ENCODE results near the gene DROSHA.

DROSHA gene

GRCh38 chr5:31530541-31531265, 1.2 kb downstream of the DROSHA start:
- no peak for DNase-seq

- DNase-seq = no peak
Observed at GRCh38 chr5:31523041-31523440, 8.9 kb downstream of the DROSHA start.

- DNase-seq = no peak
Observed at GRCh38 chr5:31516802-31517201, 15.1 kb downstream of the DROSHA start.

GRCh38 chr5:31511305-31511704, 20.6 kb downstream of the DROSHA start:
- DNase-seq = no peak

- DNase-seq = no peak
Observed at GRCh38 chr5:31504529-31504928, 27.4 kb downstream of the DROSHA start.

- no peak for DNase-seq
Observed at GRCh38 chr5:31502506-31502905, 29.4 kb downstream of the DROSHA start.

GRCh38 chr5:31500256-31500655, 31.6 kb downstream of the DROSHA start:
- DNase-seq = no peak

GRCh38 chr5:31496891-31497290, 35.0 kb downstream of the DROSHA start:
- DNase-seq = no peak

- DNase-seq = no peak
Observed at GRCh38 chr5:31496301-31496700, 35.6 kb downstream of the DROSHA start.

- no peak for DNase-seq
Observed at GRCh38 chr5:31495336-31495735, 36.6 kb downstream of the DROSHA start.

- DNase-seq = no peak
Observed at GRCh38 chr5:31492869-31493268, 39.0 kb downstream of the DROSHA start.

- DNase-seq = no peak
Observed at GRCh38 chr5:31487506-31487905, 44.4 kb downstream of the DROSHA start.

- DNase-seq = no peak
Observed at GRCh38 chr5:31486441-31486840, 45.5 kb downstream of the DROSHA start.

- DNase-seq = no peak
Observed at GRCh38 chr5:31485376-31486207, 46.3 kb downstream of the DROSHA start.

- DNase-seq = no peak
Observed at GRCh38 chr5:31481531-31482165, 50.2 kb downstream of the DROSHA start.

GRCh38 chr5:31479706-31480105, 52.2 kb downstream of the DROSHA start:
- no peak for DNase-seq

GRCh38 chr5:31478901-31479300, 53.0 kb downstream of the DROSHA start:
- peak; percentile 50 for DNase-seq

- no peak for DNase-seq
Observed at GRCh38 chr5:31477971-31478370, 53.9 kb downstream of the DROSHA start.

GRCh38 chr5:31477516-31477915, 54.4 kb downstream of the DROSHA start:
- DNase-seq = no peak

GRCh38 chr5:31476738-31477141, 55.2 kb downstream of the DROSHA start:
- no peak for DNase-seq

- no peak for DNase-seq
Observed at GRCh38 chr5:31471916-31472315, 60.0 kb downstream of the DROSHA start.

GRCh38 chr5:31471040-31471439, 60.9 kb downstream of the DROSHA start:
- DNase-seq = no peak

GRCh38 chr5:31470608-31471007, 61.3 kb downstream of the DROSHA start:
- peak; percentile 44 for DNase-seq

GRCh38 chr5:31469886-31470285, 62.0 kb downstream of the DROSHA start:
- DNase-seq = peak; percentile 32

Measured in fibroblast of skin of abdomen (primary cell).